Naive thymus-derived CD8-positive, alpha-beta T cell (primary cell): ENCODE measurements around the gene C6orf132. TPM values are rescaled to one million over a fixed set of nuclear protein-coding genes. Genes with fewer than 3 reads are reported as not detected.
A peak's percentile ranks its signal among the peaks of the same experiment; 100 is the strongest.

Experiments
- ATAC-seq, 2 donors: fragments of 150-1000 bp; cut with Tn5 transposase in 1 of 2; sonication (Bioruptor Pico), chemical (Tn5 transposase) in 1 of 2; 1 replicate in 1 of 2; 2 replicates in 1 of 2; pipeline ENCODE4 v1.10.0; 2021; ENCODE audit warnings: mild to moderate bottlenecking in 2 of 2, moderate library complexity in 2 of 2
- POLR2A ChIA-PET: fragments of 350-600 bp; sonication (Branson Sonifier 250); formaldehyde crosslinking; loops from one replicate; lab custom pipeline; 2021; ENCODE audit warnings: antibody characterized with exemption; lab: Charles Lee
- DNase-seq, 10 donors: peaks; one replicate each; pipeline versions ENCODE4 v3.0.0 to v3.0.0-alpha.2; 2020 to 2022
- H3K27ac Mint-ChIP-seq, 10 donors: one replicate each; pipeline ENCODE4 v1.8.0; 2020 to 2022; ENCODE audit warnings: mild to moderate bottlenecking in 10 of 10, mixed read lengths in 10 of 10, moderate library complexity in 4 of 10, inconsistent platforms in 1 of 10
- H3K27me3 Mint-ChIP-seq, 5 donors: one replicate each; pipeline ENCODE4 v1.8.0; 2021 to 2022; ENCODE audit warnings: mixed read lengths in 5 of 5
- H3K36me3 Mint-ChIP-seq, 3 donors: one replicate each; pipeline ENCODE4 v1.8.0; 2020 to 2022; ENCODE audit warnings: mixed read lengths in 3 of 3, mild to moderate bottlenecking in 2 of 3, inconsistent platforms in 1 of 3
- H3K4me1 Mint-ChIP-seq, 4 donors: one replicate each; pipeline ENCODE4 v1.8.0; 2021 to 2022; ENCODE audit warnings: mixed read lengths in 4 of 4
- H3K4me3 Mint-ChIP-seq, 10 donors: one replicate each; pipeline ENCODE4 v1.8.0; 2020 to 2022; ENCODE audit warnings: mild to moderate bottlenecking in 10 of 10, mixed read lengths in 10 of 10, moderate library complexity in 6 of 10, inconsistent platforms in 1 of 10
- H3K9me3 Mint-ChIP-seq, 9 donors: one replicate each; pipeline ENCODE4 v1.8.0; 2020 to 2022; ENCODE audit warnings: mixed read lengths in 9 of 9, mild to moderate bottlenecking in 3 of 9, inconsistent platforms in 1 of 9, moderate library complexity in 1 of 9
- polyA plus RNA-seq, 3 donors: library from polyadenylated mRNA; unstranded; fragments of 300-500 nt; fragmentation: Illumina TruSeq; gene quantifications; one replicate each; pipeline ENCODE4 v1.2.3, GENCODE V29; 2021
- total RNA-seq, 8 experiments: library from RNA in 2 of 8; stranded (reverse) in 2 of 8; gene quantifications; one replicate each; pipeline ENCODE4 v1.2.3 and lab custom pipeline; 2021 to 2026

Gene C6orf132
- total and polyA plus RNA-seq, 5 experiments from 2014 or later: 0.08 to 0.13 (median 0.08) TPM; not detected in 2

GRCh38 chr6:42095776-42096541, 46.5 kb downstream of the C6orf132 start:
- Mint-ChIP-seq H3K36me3 (no peaks in the 10 kb centered on the region), H3K4me1 (peaks cover 0 to 5% (median 0%) of the 10 kb centered on the region in 4 donors), H3K27ac (peak overlapping the region in 4 of 10 donors; percentile 9 to 82 (median 44)), H3K27me3 (peaks cover 0 to 5% (median 0%) of the 10 kb centered on the region in 5 donors), H3K9me3 (no peaks in the 10 kb centered on the region), H3K4me3 (no peak overlapping the region)
- peak in 1 of 10 donors; percentile 45 for DNase-seq
- POLR2A ChIA-PET: interaction anchor here (1.5 kb wide), 1 partner anchor 9 kb away, joined by 3 read pairs; no protein-coding TSS in a partner anchor
- ATAC-seq: no peak

- H3K27ac Mint-ChIP-seq: no peak overlapping the region
- no peaks in the 10 kb centered on the region for H3K9me3 Mint-ChIP-seq
- no peak for ATAC-seq
- no peaks in the 10 kb centered on the region for H3K36me3 Mint-ChIP-seq
- no peak overlapping the region for H3K4me3 Mint-ChIP-seq
- peaks cover 0 to 5% (median 0%) of the 10 kb centered on the region in 5 donors for H3K27me3 Mint-ChIP-seq
- H3K4me1 Mint-ChIP-seq: peaks cover 0 to 5% (median 0%) of the 10 kb centered on the region in 4 donors
- DNase-seq: peak in 1 of 10 donors; percentile 52
- POLR2A ChIA-PET: no interaction called here
Observed at GRCh38 chr6:42095094-42095493, 47.3 kb downstream of the C6orf132 start.

GRCh38 chr6:42093582-42094329, 48.7 kb downstream of the C6orf132 start:
- POLR2A ChIA-PET: interaction anchor here (1.4 kb wide), 1 partner anchor 43 kb away, joined by 4 read pairs; the partner anchor contains the start of gene TAF8
- Mint-ChIP-seq H3K36me3 (no peaks in the 10 kb centered on the region), H3K4me1 (peaks cover 0 to 5% (median 0%) of the 10 kb centered on the region in 4 donors), H3K4me3 (no peak overlapping the region), H3K27me3 (peaks cover 0 to 5% (median 0%) of the 10 kb centered on the region in 5 donors), H3K27ac (no peak overlapping the region), H3K9me3 (no peaks in the 10 kb centered on the region)
- no peak for DNase-seq
- no peak for ATAC-seq

- POLR2A ChIA-PET: no interaction called here
- no peak for DNase-seq
- Mint-ChIP-seq H3K36me3 (no peaks in the 10 kb centered on the region), H3K4me1 (peaks cover 0 to 2% (median 0%) of the 10 kb centered on the region in 4 donors), H3K27me3 (no peaks in the 10 kb centered on the region), H3K27ac (peak overlapping the region in 1 of 10 donors; percentile 34), H3K9me3 (no peaks in the 10 kb centered on the region), H3K4me3 (no peak overlapping the region)
- no peak for ATAC-seq
Observed at GRCh38 chr6:42091718-42092023, 50.7 kb downstream of the C6orf132 start.

GRCh38 chr6:42090819-42091717, 51.4 kb downstream of the C6orf132 start:
- ATAC-seq: no peak
- Mint-ChIP-seq H3K4me1 (no peaks in the 10 kb centered on the region), H3K4me3 (no peak overlapping the region), H3K27me3 (no peaks in the 10 kb centered on the region), H3K36me3 (no peaks in the 10 kb centered on the region), H3K9me3 (no peaks in the 10 kb centered on the region), H3K27ac (peak overlapping the region in 1 of 10 donors; percentile 31)
- no peak for DNase-seq
- POLR2A ChIA-PET: no interaction called here

GRCh38 chr6:42088101-42088591, 54.3 kb downstream of the C6orf132 start:
- ATAC-seq: no peak

GRCh38 chr6:42086046-42087035, 56.1 kb downstream of the C6orf132 start:
- Mint-ChIP-seq H3K36me3 (peaks cover 0 to 22% (median 0%) of the 10 kb centered on the region in 3 donors), H3K27ac (peak overlapping the region in 4 of 10 donors; percentile 15 to 80 (median 54)), H3K9me3 (no peaks in the 10 kb centered on the region), H3K4me1 (peaks cover 0 to 7% (median 5%) of the 10 kb centered on the region in 4 donors), H3K27me3 (no peaks in the 10 kb centered on the region), H3K4me3 (no peak overlapping the region)
- POLR2A ChIA-PET: no interaction called here
- ATAC-seq: no peak
- peak in 1 of 10 donors; percentile 22 for DNase-seq

More at GRCh38 chr6:42088101-42088591, 54.3 kb downstream of the C6orf132 start:
- Mint-ChIP-seq H3K9me3 (no peaks in the 10 kb centered on the region), H3K4me1 (peaks cover 0 to 6% (median 4%) of the 10 kb centered on the region in 4 donors), H3K36me3 (peaks cover 0 to 5% (median 0%) of the 10 kb centered on the region in 3 donors), H3K27me3 (no peaks in the 10 kb centered on the region), H3K4me3 (no peak overlapping the region), H3K27ac (peak overlapping the region in 2 of 10 donors; percentile 3 to 11)
- POLR2A ChIA-PET: no interaction called here
- peak in 1 of 10 donors; percentile 22 for DNase-seq

GRCh38 chr6:42084889-42085288, 57.5 kb downstream of the C6orf132 start:
- DNase-seq: peak in 1 of 10 donors; percentile 43
- ATAC-seq: no peak
- no peaks in the 10 kb centered on the region for H3K27me3 Mint-ChIP-seq
- H3K27ac Mint-ChIP-seq: no peak overlapping the region
- H3K4me1 Mint-ChIP-seq: peaks cover 0 to 9% (median 5%) of the 10 kb centered on the region in 4 donors
- no peaks in the 10 kb centered on the region for H3K9me3 Mint-ChIP-seq
- peaks cover 0 to 34% (median 0%) of the 10 kb centered on the region in 3 donors for H3K36me3 Mint-ChIP-seq
- no peak overlapping the region for H3K4me3 Mint-ChIP-seq
- POLR2A ChIA-PET: no interaction called here

GRCh38 chr6:42083530-42083929, 58.9 kb downstream of the C6orf132 start:
- ATAC-seq (no peak), DNase-seq (no peak)
- Mint-ChIP-seq H3K4me1 (peaks cover 0 to 9% (median 5%) of the 10 kb centered on the region in 4 donors), H3K4me3 (no peak overlapping the region), H3K27ac (peak overlapping the region in 4 of 10 donors; percentile 17 to 63 (median 26)), H3K9me3 (no peaks in the 10 kb centered on the region), H3K27me3 (no peaks in the 10 kb centered on the region), H3K36me3 (peaks cover 0 to 46% (median 2%) of the 10 kb centered on the region in 3 donors)
- POLR2A ChIA-PET: no interaction called here

- Mint-ChIP-seq H3K27me3 (no peaks in the 10 kb centered on the region), H3K9me3 (no peaks in the 10 kb centered on the region), H3K36me3 (peaks cover 0 to 75% (median 2%) of the 10 kb centered on the region in 3 donors), H3K4me1 (peaks cover 0 to 9% (median 5%) of the 10 kb centered on the region in 4 donors), H3K27ac (peak overlapping the region in 3 of 10 donors; percentile 10 to 63 (median 22)), H3K4me3 (no peak overlapping the region)
- POLR2A ChIA-PET: interaction anchor here (0.7 kb wide), 1 partner anchor 996 kb away, joined by 5 read pairs; the partner anchor contains the start of gene PTK7
- peak in 1 of 10 donors; percentile 4 for DNase-seq
- no peak for ATAC-seq
Observed at GRCh38 chr6:42079941-42080464, 62.4 kb downstream of the C6orf132 start.

GRCh38 chr6:42078386-42078785, 64.0 kb downstream of the C6orf132 start:
- Mint-ChIP-seq H3K27me3 (no peaks in the 10 kb centered on the region), H3K4me3 (no peak overlapping the region), H3K4me1 (peaks cover 0 to 12% (median 10%) of the 10 kb centered on the region in 4 donors), H3K9me3 (no peaks in the 10 kb centered on the region), H3K36me3 (peaks cover 0 to 89% (median 2%) of the 10 kb centered on the region in 3 donors), H3K27ac (no peak overlapping the region)
- ATAC-seq: no peak
- peak in 1 of 10 donors; percentile 58 for DNase-seq
- POLR2A ChIA-PET: interaction anchor here (0.9 kb wide), 1 partner anchor 27 kb away, joined by 3 read pairs; no protein-coding TSS in a partner anchor
